Heart left ventricle (tissue), 16 donors: Measurements from ENCODE around the gene LUM. TPM values are rescaled to one million over a fixed set of nuclear protein-coding genes. Genes with fewer than 3 reads are reported as not detected.
A peak's percentile ranks its signal among the peaks of the same experiment; 100 is the strongest.

Experiments
- ATAC-seq, 4 donors: fragments of 200-7000 bp; cut with Tn5 transposase; one replicate each; pipeline ENCODE4 v1.9.1; 2020 to 2022; ENCODE audit warnings: moderate library complexity in 4 of 4, mild to moderate bottlenecking in 3 of 4, moderate number of reproducible peaks in 1 of 4
- DNase-seq, 5 donors: peaks; one replicate each; pipeline ENCODE4 v3.0.0-alpha.2; 2020
- H3K27ac ChIP-seq, 12 donors: fragments of 200-600 bp; sonication (generic) in 4 of 12; one replicate each; pipeline versions ENCODE4 v1.5.0 to v1.8.0; 2016 to 2022; ENCODE audit warnings: mild to moderate bottlenecking in 2 of 12
- H3K27me3 ChIP-seq, 9 donors: fragments of 200-600 bp; sonication (generic) in 2 of 9; one replicate each; pipeline versions ENCODE4 v1.5.1 to v1.8.0; 2016 to 2022; ENCODE audit warnings: mild to moderate bottlenecking in 3 of 9
- H3K36me3 ChIP-seq, 9 donors: fragments of 200-600 bp; sonication (generic) in 2 of 9; one replicate each; pipeline versions ENCODE4 v1.5.0 to v1.8.0; 2018 to 2022; ENCODE audit warnings: mild to moderate bottlenecking in 2 of 9
- H3K4me1 ChIP-seq, 12 donors: fragments of 200-600 bp; sonication (generic) in 4 of 12; one replicate each; pipeline versions ENCODE4 v1.5.0 to v1.8.0; 2016 to 2022; ENCODE audit warnings: mild to moderate bottlenecking in 3 of 12
- H3K4me3 ChIP-seq, 12 donors: fragments of 200-600 bp; sonication (generic) in 4 of 12; one replicate each; pipeline versions ENCODE4 v1.5.0 to v1.8.0; 2017 to 2022; ENCODE audit warnings: mild to moderate bottlenecking in 9 of 12, moderate library complexity in 4 of 12
- H3K9me3 ChIP-seq, 12 donors: fragments of 200-600 bp; sonication (generic) in 4 of 12; one replicate each; pipeline versions ENCODE4 v1.5.0 to v1.8.0; 2016 to 2022; ENCODE audit warnings: mild to moderate bottlenecking in 1 of 12
- CTCF ChIP-seq, 12 donors: fragments of 200-600 bp; sonication (generic) in 4 of 12; IDR thresholded peaks; one replicate each; pipeline versions ENCODE4 v1.5.0 to v1.8.0; 2018 to 2022; ENCODE audit warnings: antibody characterized with exemption in 12 of 12, mild to moderate bottlenecking in 5 of 12
- POLR2A ChIP-seq, 2 donors: fragments of 450-650 bp; IDR thresholded peaks; one replicate each; pipeline ENCODE4 v1.6.1; 2017; ENCODE audit warnings: antibody characterized with exemption in 2 of 2, mild to moderate bottlenecking in 2 of 2, moderate library complexity in 2 of 2
- WGBS, 4 donors: extraction: QIAGEN DNeasy Blood & Tissue Kit in 2 of 4; methylation state at CpG; one replicate each; pipeline versions ENCODE4 v1.1.5 to v1.1.7; 2013 to 2018; 5-methylcytosine and 5-hydroxymethylcytosine counted together
- intact Hi-C, 10 donors: fragments of 100-400 bp; cut with DNase I; formaldehyde crosslinking; loops; one replicate each; pipeline versions ENCODE4 v1.11.1 to v1.14.2; 2022
- polyA plus RNA-seq, 2 donors: library from polyadenylated mRNA; stranded (reverse); fragments of 200-250 nt; gene quantifications; one replicate each; pipeline ENCODE4 v1.2.3, GENCODE V29; 2013
- total RNA-seq, 9 donors: library from RNA; depleted of rRNA in 2 of 9; stranded (reverse); fragments of >200 nt in 2 of 9; fragmentation: NEBNext Ultra II Directional in 3 of 9; extraction: Animal tissue kit (Norgen Biotek cat#: 25700) in 3 of 9; gene quantifications; one replicate each; pipeline versions ENCODE4 v1.1.0 to v1.2.4, GENCODE V29; 2016 to 2023
- donor health status: ischemic (EF 13 %, LVEDD 7.1; RV severe dilation, severe dysfunction).
- donor health status: healthy with polysubstance abuse.
- donor health status: DM: no; HTN: yes; CAD: no.
- donor health status: DM: no; HTN: no; CAD: no.
- donor health status: ischemic (EF 25% LVEDD 6.9; RV normal size, moderate dysfunction).
- donor health status: ischemic (EF 25% LVEDD 5.7; RV mildly dilated, moderate dysfunction).
- donor health status: healthy.
- donor health status: DM: yes; HTN: yes; CAD: no.
- donor health status: ischemic (EF 35%, LVEDD 5.7; RV mildly dilated, moderate dysfunction).
- donor health status: nonischemic (EF 11% LVEDD 7.7; RV severe dilation, severe dysfunction).
- donor health status: DM: yes; HTN: yes; CAD: no.
- donor health status: PGD.
- donor health status: ischemic (EF 29% LVEDD 5.4; RV normal size, mild dysfunction).
- donor health status: nonischemic (EF 23%, LVEDD 6.1; RV moderate dilation, normal function).

LUM gene
- total and polyA plus RNA-seq, 11 donors = 21.8 to 249 (median 74.8) TPM

GRCh38 chr12:91056488-91056887 lies 54.8 kb downstream of the LUM start:
- no peak for TF ChIP-seq CTCF (IDR thresholded peaks at IDR 0.05)
- no peak for TF ChIP-seq POLR2A (IDR thresholded peaks at IDR 0.05)
- Histone ChIP-seq H3K9me3 (no peaks in the 10 kb centered on the region), H3K27me3 (no peaks in the 10 kb centered on the region), H3K4me1 (peaks cover 0 to 16% (median 1%) of the 10 kb centered on the region in 12 donors), H3K27ac (no peak overlapping the region), H3K36me3 (no peaks in the 10 kb centered on the region), H3K4me3 (no peak overlapping the region)
- intact Hi-C loops = no loop called here
- WGBS, 4 donors = 75 to 89% (median 82%) methylated on average over 2 of the region's 2 CpGs
- DNase-seq (no peak), ATAC-seq (no peak)

- ATAC-seq = no peak
- Histone ChIP-seq H3K27ac (no peak overlapping the region), H3K36me3 (no peaks in the 10 kb centered on the region), H3K4me3 (no peak overlapping the region), H3K4me1 (peaks cover 0 to 16% (median 1%) of the 10 kb centered on the region in 12 donors), H3K27me3 (no peaks in the 10 kb centered on the region), H3K9me3 (no peaks in the 10 kb centered on the region)
- DNase-seq = no peak
- 69 to 93% (median 89%) methylated on average over 1 of the region's 1 CpG for WGBS, 4 donors
- intact Hi-C loops = no loop called here
- no peak for TF ChIP-seq CTCF (IDR thresholded peaks at IDR 0.05)
- no peak for TF ChIP-seq POLR2A (IDR thresholded peaks at IDR 0.05)
These were observed 55.3 kb downstream of the LUM start for GRCh38 chr12:91055976-91056375.

GRCh38 chr12:91053951-91054715 lies 57.2 kb downstream of the LUM start:
- Histone ChIP-seq H3K4me3 (no peak overlapping the region), H3K27me3 (no peaks in the 10 kb centered on the region), H3K27ac (no peak overlapping the region), H3K36me3 (no peaks in the 10 kb centered on the region), H3K9me3 (no peaks in the 10 kb centered on the region), H3K4me1 (peaks cover 0 to 16% (median 1%) of the 10 kb centered on the region in 12 donors)
- TF ChIP-seq CTCF (IDR thresholded peaks at IDR 0.05) = no peak
- no peak for TF ChIP-seq POLR2A (IDR thresholded peaks at IDR 0.05)
- intact Hi-C loops = no loop called here
- DNase-seq (peak in 3 of 5 donors; percentile 23 to 43 (median 24)), ATAC-seq (peak in 1 of 4 donors; percentile 22)
- WGBS, 4 donors = 39 to 49% (median 43%) methylated on average over 4 of the region's 4 CpGs

Other genes with a start within 250 kb of the LUM start
- not detected for gene CCER1, start 156.3 kb downstream of the LUM start, total RNA-seq
- gene CCER1, start 156.3 kb downstream of the LUM start, polyA plus RNA-seq = not detected
- gene EPYC, start 106.5 kb downstream of the LUM start, total RNA-seq = not detected
- not detected for gene EPYC, start 106.5 kb downstream of the LUM start, polyA plus RNA-seq
- not detected for gene KERA, start 53.5 kb downstream of the LUM start, total RNA-seq
- gene KERA, start 53.5 kb downstream of the LUM start, polyA plus RNA-seq = not detected
- gene DCN, start 71.3 kb upstream of the LUM start, total RNA-seq = 1,000 to 10,000 TPM in 3 of 9 donors, 100 to 1,000 TPM in 6; 347 to 1,187 (median 598) TPM
- 100 to 1,000 TPM; 238 to 397 TPM for gene DCN, start 71.3 kb upstream of the LUM start, polyA plus RNA-seq